BE2C (cell line): ENCODE data around the gene MAL.
"Not testable (repeated sequence)": the region's sequence is repeated elsewhere in the genome, so short reads cannot be mapped to it uniquely, and the experiment has no call there.

Experiments
- DNase-seq: peaks from one replicate; pipeline ENCODE4 v3.0.0-alpha.2; 2020
- H3K27me3 ChIP-seq: fragments of 250-450 bp; sonication (Bioruptor Pico); 2 replicates; pipeline ENCODE4 v1.5.1; 2020; ENCODE audit warnings: mild to moderate bottlenecking
- H3K36me3 ChIP-seq: fragments of 250-450 bp; sonication (Bioruptor Pico); 2 replicates; pipeline ENCODE4 v1.5.1; 2020; ENCODE audit warnings: mild to moderate bottlenecking
- H3K4me1 ChIP-seq: fragments of 250-450 bp; sonication (Bioruptor Pico); 2 replicates; pipeline ENCODE4 v1.5.1; 2020
- H3K4me3 ChIP-seq: 2 replicates; pipeline ENCODE4 v1.5.1; 2011; ENCODE audit warnings: low read depth, low read length
- H3K9me3 ChIP-seq: fragments of 250-450 bp; sonication (Bioruptor Pico); 2 replicates; pipeline ENCODE4 v1.5.1; 2020
- TF ChIP-seq, protein P1 (sequence below): IDR thresholded peaks from 2 replicates; pipeline ENCODE4 v1.5.1; 2012; ENCODE audit warnings: mild to moderate bottlenecking, low read depth, low read length

MAL gene

DNA sequence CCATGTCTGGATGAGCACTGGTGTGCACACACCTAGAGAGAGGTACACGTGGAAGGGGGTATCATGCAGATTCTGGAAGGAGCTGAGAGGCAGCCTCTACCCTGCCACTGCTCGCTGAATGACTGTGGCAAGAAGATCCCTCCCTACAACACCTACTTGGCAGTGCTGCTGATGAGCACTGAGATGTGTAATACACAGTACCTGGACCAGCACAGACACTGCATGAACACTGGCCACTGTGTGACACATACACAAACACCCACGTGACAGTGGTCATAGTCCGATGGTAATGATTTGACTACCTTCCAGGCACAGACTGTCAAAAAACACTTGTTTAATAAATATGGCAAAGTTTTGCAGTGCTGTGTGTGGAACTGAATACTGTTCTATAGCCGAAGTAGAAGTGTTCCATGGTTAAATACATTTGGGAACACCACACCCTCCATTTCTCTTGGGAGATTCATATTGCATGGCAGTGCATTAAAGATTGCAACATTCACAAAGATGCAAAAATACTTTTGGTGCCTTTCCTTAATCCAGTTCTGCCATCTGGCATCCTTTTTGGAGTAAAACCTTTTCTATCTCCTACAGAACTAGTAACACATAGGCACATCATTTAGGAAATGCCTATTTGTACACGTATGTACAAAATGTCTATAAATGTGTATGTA, 66.5 kb downstream of the MAL start:
- H3K36me3 ChIP-seq = peaks cover 4% of the 10 kb centered on the region
- DNase-seq = no peak
- H3K4me3 ChIP-seq = no peak overlapping the region
- no peaks in the 10 kb centered on the region for H3K4me1 ChIP-seq
- H3K9me3 ChIP-seq = no peaks in the 10 kb centered on the region
- TF ChIP-seq, protein P1, sequence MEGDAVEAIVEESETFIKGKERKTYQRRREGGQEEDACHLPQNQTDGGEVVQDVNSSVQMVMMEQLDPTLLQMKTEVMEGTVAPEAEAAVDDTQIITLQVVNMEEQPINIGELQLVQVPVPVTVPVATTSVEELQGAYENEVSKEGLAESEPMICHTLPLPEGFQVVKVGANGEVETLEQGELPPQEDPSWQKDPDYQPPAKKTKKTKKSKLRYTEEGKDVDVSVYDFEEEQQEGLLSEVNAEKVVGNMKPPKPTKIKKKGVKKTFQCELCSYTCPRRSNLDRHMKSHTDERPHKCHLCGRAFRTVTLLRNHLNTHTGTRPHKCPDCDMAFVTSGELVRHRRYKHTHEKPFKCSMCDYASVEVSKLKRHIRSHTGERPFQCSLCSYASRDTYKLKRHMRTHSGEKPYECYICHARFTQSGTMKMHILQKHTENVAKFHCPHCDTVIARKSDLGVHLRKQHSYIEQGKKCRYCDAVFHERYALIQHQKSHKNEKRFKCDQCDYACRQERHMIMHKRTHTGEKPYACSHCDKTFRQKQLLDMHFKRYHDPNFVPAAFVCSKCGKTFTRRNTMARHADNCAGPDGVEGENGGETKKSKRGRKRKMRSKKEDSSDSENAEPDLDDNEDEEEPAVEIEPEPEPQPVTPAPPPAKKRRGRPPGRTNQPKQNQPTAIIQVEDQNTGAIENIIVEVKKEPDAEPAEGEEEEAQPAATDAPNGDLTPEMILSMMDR = no peak
- no peaks in the 10 kb centered on the region for H3K27me3 ChIP-seq

DNA sequence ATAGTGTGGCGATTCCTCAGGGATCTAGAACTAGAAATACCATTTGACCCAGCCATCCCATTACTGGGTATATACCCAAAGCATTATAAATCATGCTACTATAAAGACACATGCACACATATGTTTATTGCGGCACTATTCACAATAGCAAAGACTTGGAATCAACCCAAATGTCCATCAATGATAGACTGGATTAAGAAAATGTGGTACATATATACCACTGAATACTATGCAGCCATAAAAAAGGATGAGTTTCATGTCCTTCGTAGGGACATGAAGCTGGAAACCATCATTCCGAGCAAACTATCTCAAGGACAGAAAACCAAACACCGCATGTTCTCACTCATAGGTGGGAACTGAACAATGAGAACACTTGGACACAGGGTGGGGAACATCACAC, 72.8 kb downstream of the MAL start:
- DNase-seq, H3K27me3 ChIP-seq, H3K9me3 ChIP-seq, H3K4me3 ChIP-seq, H3K4me1 ChIP-seq: not testable (repeated sequence)
- peaks cover 14% of the 10 kb centered on the region for H3K36me3 ChIP-seq

DNA sequence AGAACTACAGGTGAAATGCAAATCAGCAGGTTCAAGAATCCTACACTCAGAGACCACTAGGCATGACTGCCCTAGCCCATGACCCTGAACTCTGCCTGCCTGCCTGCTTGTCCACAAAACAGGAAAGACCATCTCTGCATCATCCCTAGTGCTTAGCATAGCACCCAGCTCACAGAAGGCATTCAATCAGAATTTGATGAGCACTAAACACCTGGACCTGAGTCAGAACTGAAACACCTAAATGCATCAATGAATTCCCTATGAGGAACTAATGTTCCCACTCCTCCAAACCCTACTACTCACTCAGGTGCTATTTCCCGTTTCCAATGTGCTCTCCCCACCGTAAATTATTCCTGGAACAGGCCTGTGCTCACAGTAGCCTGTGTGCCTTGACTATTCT, 74.4 kb downstream of the MAL start:
- H3K4me1 ChIP-seq = no peaks in the 10 kb centered on the region
- no peak overlapping the region for H3K4me3 ChIP-seq
- no peaks in the 10 kb centered on the region for H3K9me3 ChIP-seq
- TF ChIP-seq, protein P1 = no peak
- H3K36me3 ChIP-seq = peaks cover 14% of the 10 kb centered on the region
- no peak for DNase-seq
- H3K27me3 ChIP-seq = no peaks in the 10 kb centered on the region
